ENCODE results near the gene TRIM62.

DNA sequence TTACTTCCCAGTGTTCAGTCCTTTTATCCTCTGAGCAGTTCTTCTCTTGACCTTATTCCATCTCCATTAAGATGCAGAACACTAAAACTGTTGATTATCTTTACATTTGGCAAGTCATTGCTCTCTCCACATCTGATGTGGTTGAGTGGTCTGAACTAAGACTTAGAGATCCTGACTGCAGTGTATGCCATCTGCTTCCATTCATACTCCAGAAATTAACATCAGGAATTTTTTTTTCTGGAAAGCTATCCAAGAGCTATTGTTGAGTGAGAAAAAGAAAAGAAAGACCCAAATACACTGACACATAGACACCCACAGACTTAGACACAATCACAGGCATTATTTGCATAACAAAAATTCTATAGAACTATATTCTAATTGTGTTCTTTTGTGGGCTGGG, 3.7 kb upstream of the TRIM62 start:
- TF ChIP-seq, protein P1, sequence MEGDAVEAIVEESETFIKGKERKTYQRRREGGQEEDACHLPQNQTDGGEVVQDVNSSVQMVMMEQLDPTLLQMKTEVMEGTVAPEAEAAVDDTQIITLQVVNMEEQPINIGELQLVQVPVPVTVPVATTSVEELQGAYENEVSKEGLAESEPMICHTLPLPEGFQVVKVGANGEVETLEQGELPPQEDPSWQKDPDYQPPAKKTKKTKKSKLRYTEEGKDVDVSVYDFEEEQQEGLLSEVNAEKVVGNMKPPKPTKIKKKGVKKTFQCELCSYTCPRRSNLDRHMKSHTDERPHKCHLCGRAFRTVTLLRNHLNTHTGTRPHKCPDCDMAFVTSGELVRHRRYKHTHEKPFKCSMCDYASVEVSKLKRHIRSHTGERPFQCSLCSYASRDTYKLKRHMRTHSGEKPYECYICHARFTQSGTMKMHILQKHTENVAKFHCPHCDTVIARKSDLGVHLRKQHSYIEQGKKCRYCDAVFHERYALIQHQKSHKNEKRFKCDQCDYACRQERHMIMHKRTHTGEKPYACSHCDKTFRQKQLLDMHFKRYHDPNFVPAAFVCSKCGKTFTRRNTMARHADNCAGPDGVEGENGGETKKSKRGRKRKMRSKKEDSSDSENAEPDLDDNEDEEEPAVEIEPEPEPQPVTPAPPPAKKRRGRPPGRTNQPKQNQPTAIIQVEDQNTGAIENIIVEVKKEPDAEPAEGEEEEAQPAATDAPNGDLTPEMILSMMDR (IDR thresholded peaks at IDR 0.05 in 8 of 11, conservative IDR thresholded peaks at IDR 0.05 in 3 of 11) = no peak
- TF ChIP-seq POLR2AphosphoS5 (IDR thresholded peaks at IDR 0.05) = no peak
